Rectal smooth muscle tissue (tissue), 1 donor: ENCODE measurements around the gene MALSU1.

Experiments
- H3K27ac ChIP-seq: one replicate; pipeline ENCODE4 v1.7.0; 2013; ENCODE audit warnings: low read depth, low read length, inconsistent platforms
- H3K27me3 ChIP-seq: one replicate; pipeline ENCODE4 v1.7.0; 2013; ENCODE audit warnings: low read length; ENCODE audit not compliant: control insufficient read depth, insufficient read depth
- H3K36me3 ChIP-seq: one replicate; pipeline ENCODE4 v1.7.0; 2013; ENCODE audit warnings: low read length; ENCODE audit not compliant: control insufficient read depth, insufficient read depth
- H3K4me1 ChIP-seq: one replicate; pipeline ENCODE4 v1.7.0; 2013; ENCODE audit warnings: low read length; ENCODE audit not compliant: control insufficient read depth, insufficient read depth
- H3K4me3 ChIP-seq: one replicate; pipeline ENCODE4 v1.7.0; 2013; ENCODE audit warnings: low read length
- H3K9ac ChIP-seq: one replicate; pipeline ENCODE4 v1.7.0; 2013; ENCODE audit warnings: low read length

MALSU1 gene

GRCh38 chr7:23273141-23273599 lies 26.0 kb upstream of the MALSU1 start:
- no peak overlapping the region for H3K9ac ChIP-seq
- H3K36me3 ChIP-seq = no peaks in the 10 kb centered on the region

DNA sequence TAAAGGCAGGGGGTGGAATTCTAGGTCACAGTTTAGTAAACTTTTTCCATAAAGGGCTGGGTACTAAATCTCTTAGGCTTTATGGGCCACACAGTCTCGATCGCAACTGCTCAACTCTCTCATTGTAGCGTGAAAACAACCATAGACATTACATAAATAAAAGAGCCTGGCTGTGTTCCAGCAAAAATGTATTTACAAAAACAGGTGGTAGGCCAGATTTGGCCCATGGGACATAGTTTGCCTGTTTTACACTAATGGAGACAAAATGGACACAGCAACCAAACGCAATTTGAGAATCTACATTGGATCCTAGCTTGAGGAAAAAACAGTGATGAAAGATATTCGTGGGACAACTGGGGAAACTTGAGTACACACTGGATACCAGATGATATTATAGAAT lies 23.2 kb upstream of the MALSU1 start:
- no peak overlapping the region for H3K27ac ChIP-seq
- no peaks in the 10 kb centered on the region for H3K4me1 ChIP-seq
- no peak overlapping the region for H3K4me3 ChIP-seq
- no peaks in the 10 kb centered on the region for H3K27me3 ChIP-seq
- no peak overlapping the region for H3K9ac ChIP-seq
- no peaks in the 10 kb centered on the region for H3K36me3 ChIP-seq

More at GRCh38 chr7:23273141-23273599, 26.0 kb upstream of the MALSU1 start:
- Histone ChIP-seq H3K4me3 (no peak overlapping the region), H3K27me3 (no peaks in the 10 kb centered on the region), H3K4me1 (no peaks in the 10 kb centered on the region), H3K27ac (no peak overlapping the region)

GRCh38 chr7:23276376-23276775 lies 22.8 kb upstream of the MALSU1 start:
- no peaks in the 10 kb centered on the region for H3K27me3 ChIP-seq
- no peak overlapping the region for H3K9ac ChIP-seq
- H3K27ac ChIP-seq = no peak overlapping the region
- no peaks in the 10 kb centered on the region for H3K36me3 ChIP-seq
- no peak overlapping the region for H3K4me3 ChIP-seq
- H3K4me1 ChIP-seq = no peaks in the 10 kb centered on the region

DNA sequence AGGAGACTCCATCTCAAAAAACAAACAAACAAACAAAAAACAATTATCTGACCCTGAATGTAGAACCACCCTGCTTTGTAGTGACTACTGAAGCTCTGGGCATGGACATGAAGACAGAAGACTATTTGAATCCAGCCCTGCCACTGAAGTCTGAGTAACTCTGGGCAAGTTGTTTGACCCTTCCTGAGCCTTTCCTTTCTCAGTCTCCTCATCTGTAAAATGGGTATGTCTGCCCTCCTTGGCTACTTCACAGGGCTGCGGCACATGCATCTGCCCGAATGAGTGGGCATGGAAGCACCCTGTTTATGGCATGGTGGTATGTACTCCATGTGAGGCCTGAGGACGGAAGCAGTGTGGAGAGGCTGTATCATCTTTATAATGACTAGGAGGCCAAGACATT lies 22.2 kb upstream of the MALSU1 start:
- Histone ChIP-seq H3K4me1 (no peaks in the 10 kb centered on the region), H3K9ac (no peak overlapping the region), H3K27ac (no peak overlapping the region), H3K27me3 (no peaks in the 10 kb centered on the region), H3K4me3 (no peak overlapping the region), H3K36me3 (no peaks in the 10 kb centered on the region)

DNA sequence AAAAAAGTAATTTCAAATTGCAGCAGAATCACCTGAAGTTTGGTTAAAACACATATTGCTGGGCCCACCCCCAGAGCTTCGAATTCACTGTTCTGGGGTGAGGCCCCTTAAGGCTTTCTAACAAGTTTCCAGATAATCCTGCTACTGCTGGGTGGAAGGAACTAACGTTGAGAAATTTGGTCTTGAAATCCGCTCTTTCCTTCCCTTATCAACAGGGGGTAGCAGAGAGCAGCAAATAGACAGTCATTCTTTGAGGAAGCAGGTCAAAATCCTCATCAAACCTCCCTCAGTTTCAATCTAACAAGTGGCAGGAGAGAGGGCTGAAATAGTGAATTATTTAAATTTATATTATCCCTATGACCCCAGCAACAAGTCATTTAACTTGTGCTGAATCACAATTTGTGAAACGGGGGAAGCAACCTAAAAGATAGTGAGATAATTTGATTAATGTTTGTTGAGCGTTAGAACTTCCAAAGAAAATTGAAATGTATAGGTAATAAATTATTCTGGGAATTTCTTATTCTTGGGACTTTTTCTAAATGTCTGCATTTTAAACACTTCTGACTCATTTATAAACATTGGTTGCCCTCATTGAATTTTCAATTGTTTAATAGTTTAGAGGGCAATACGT lies 21.7 kb upstream of the MALSU1 start:
- Histone ChIP-seq H3K9ac (no peak overlapping the region), H3K27ac (no peak overlapping the region), H3K27me3 (no peaks in the 10 kb centered on the region), H3K4me1 (no peaks in the 10 kb centered on the region), H3K4me3 (no peak overlapping the region), H3K36me3 (no peaks in the 10 kb centered on the region)

DNA sequence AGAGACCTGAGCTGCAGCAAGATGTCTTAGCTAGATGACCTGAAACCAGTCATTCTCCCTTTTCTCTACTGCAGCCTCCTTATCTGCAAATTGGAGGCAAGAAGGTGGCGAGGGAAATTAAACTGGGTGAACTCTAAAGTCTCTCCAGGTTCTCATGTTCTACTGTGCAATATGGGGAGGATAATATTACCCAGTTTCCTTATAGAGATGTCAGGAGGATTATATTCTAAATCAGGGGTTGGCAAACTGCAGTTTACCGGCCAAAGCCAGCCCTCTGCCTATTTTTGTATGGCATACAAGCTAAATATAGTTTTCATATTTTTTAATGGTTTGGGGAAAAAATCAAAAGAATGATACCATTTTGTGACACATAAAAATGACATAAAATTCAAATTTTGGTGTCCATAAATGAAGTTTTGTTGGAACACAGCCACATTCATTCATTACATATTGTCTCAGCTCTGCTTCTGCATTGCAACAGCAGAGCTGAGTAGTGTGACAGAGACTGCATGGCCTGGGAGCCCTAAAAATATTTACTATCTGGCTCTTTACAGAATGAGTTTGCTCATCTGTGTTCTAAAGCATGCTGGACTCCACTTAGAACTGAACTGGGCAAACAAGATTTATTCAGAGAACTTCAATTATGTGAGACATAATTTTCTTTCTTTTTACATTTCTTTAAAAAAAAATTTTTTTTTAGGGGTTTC lies 19.2 kb upstream of the MALSU1 start:
- no peak overlapping the region for H3K27ac ChIP-seq
- no peaks in the 10 kb centered on the region for H3K27me3 ChIP-seq
- no peaks in the 10 kb centered on the region for H3K4me1 ChIP-seq
- no peak overlapping the region for H3K4me3 ChIP-seq
- H3K9ac ChIP-seq = no peak overlapping the region
- no peaks in the 10 kb centered on the region for H3K36me3 ChIP-seq

DNA sequence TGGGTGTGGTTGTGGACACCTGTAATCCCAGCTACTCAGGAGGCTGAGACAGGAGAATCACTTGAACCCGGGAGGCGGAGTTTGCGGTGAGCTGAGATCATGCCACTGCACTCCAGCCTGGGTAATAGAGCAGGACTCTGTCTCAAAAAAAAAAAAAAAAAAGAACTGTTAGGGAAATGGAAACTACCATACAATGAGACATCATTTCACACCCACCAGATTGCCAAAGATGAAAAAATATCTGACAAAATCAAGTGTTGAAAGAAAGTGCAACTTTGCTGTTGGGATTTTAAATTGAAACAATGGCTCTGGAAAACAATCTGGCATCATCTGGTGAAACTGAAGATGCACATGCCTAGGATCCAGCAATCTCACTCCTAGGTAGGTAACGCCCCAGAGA lies 16.1 kb upstream of the MALSU1 start:
- Histone ChIP-seq H3K36me3 (no peaks in the 10 kb centered on the region), H3K4me1 (no peaks in the 10 kb centered on the region), H3K27me3 (no peaks in the 10 kb centered on the region), H3K27ac (no peak overlapping the region), H3K9ac (no peak overlapping the region), H3K4me3 (no peak overlapping the region)

DNA sequence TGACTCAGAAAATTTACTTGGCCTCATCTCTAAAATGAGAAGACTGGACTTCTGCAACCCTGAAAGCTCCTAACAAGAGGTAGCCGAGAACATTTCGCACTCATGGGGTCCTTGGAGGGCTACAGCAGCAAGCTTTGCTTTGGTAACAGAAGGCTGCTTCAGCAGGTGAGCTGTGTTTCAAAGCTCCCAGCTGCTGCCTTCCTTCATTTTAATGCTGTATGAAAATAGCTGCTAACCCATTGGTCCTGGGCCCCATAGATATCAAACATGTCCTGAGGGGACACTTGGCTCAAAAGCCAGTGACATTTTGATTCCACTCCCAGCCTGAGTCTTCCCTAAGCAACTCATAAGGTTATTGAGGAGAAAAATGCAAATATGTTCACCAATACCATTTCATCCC lies 14.3 kb upstream of the MALSU1 start:
- H3K27ac ChIP-seq = no peak overlapping the region
- no peaks in the 10 kb centered on the region for H3K36me3 ChIP-seq
- no peak overlapping the region for H3K4me3 ChIP-seq
- H3K27me3 ChIP-seq = no peaks in the 10 kb centered on the region
- no peaks in the 10 kb centered on the region for H3K4me1 ChIP-seq
- no peak overlapping the region for H3K9ac ChIP-seq

GRCh38 chr7:23285657-23286646 lies 13.2 kb upstream of the MALSU1 start:
- Histone ChIP-seq H3K27me3 (no peaks in the 10 kb centered on the region), H3K4me1 (no peaks in the 10 kb centered on the region), H3K4me3 (no peak overlapping the region), H3K27ac (no peak overlapping the region), H3K36me3 (no peaks in the 10 kb centered on the region), H3K9ac (no peak overlapping the region)

GRCh38 chr7:23287612-23288011 lies 11.5 kb upstream of the MALSU1 start:
- Histone ChIP-seq H3K4me3 (no peak overlapping the region), H3K4me1 (no peaks in the 10 kb centered on the region), H3K36me3 (no peaks in the 10 kb centered on the region), H3K27me3 (no peaks in the 10 kb centered on the region), H3K27ac (no peak overlapping the region), H3K9ac (no peak overlapping the region)

DNA sequence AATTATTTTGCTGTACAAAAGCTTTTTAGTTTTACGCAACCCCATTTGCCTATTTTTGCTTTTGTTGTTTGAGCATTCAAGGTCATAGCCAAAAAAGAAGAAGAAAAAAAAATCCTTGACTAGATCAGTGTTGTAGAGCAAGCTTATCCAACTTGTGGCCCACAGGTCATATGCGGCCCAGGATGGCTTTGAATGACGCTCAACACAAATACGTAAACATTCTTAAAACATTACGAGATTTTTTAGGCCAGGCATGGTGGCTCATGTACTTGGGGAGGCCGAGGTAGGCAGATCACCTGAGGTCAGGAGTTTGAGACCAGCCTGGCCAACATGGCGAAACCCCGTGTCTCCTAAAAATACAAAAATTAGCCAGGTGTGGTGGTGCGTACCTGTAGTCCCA lies 8.1 kb upstream of the MALSU1 start:
- no peaks in the 10 kb centered on the region for H3K4me1 ChIP-seq
- no peaks in the 10 kb centered on the region for H3K36me3 ChIP-seq
- H3K27ac ChIP-seq = no peak overlapping the region
- H3K27me3 ChIP-seq = no peaks in the 10 kb centered on the region
- no peak overlapping the region for H3K9ac ChIP-seq
- H3K4me3 ChIP-seq = no peak overlapping the region

DNA sequence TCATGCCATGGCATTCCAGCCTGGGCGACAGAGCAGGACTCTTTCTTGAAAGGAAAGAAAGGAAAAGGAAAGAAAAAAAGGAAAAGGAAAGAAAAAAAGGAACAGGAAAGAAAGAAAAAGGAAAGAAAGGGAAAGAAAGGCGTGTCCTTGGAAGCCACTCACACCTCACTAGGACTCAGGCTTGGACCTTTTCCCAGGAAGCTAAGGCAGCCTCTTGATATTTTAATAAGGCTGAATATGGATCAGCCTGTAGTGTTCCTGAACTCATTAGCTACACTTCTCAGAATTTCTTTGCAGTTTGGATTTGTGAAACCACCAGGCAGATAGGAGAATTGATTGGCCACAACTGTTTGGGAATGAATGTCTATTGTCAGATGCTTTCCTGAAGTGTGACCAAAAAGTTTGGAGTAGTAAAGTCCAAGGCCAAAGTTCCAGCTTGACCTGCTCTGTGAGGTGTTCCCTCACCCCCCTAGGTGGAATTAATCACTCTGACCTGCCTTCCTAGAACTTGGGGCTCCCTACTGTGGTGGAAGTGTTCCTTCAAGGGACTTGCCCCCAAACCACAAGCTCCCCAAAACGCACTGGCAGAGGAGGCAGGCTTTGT lies 7.1 kb upstream of the MALSU1 start:
- no peak overlapping the region for H3K4me3 ChIP-seq
- H3K36me3 ChIP-seq = no peaks in the 10 kb centered on the region
- no peak overlapping the region for H3K9ac ChIP-seq
- no peak overlapping the region for H3K27ac ChIP-seq
- no peaks in the 10 kb centered on the region for H3K4me1 ChIP-seq
- no peaks in the 10 kb centered on the region for H3K27me3 ChIP-seq
